WERI-Rb-1 (cell line): Measurements from ENCODE around the gene SLC35A4.
"Not testable (repeated sequence)": the region's sequence is repeated elsewhere in the genome, so short reads cannot be mapped to it uniquely, and the experiment has no call there.

ENCODE experiments used
- DNase-seq: peaks from one replicate; pipeline ENCODE4 v3.0.0-alpha.2; 2020
- H3K27ac ChIP-seq: fragments of 250-450 bp; sonication (Bioruptor Pico); 2 replicates; pipeline ENCODE4 v1.5.1; 2020; ENCODE audit warnings: mild to moderate bottlenecking, moderate library complexity
- H3K27me3 ChIP-seq: fragments of 250-450 bp; sonication (Bioruptor Pico); 2 replicates; pipeline ENCODE4 v1.5.1; 2021; ENCODE audit warnings: mild to moderate bottlenecking, low read depth, moderate library complexity; ENCODE audit not compliant: insufficient read depth, severe bottlenecking
- H3K36me3 ChIP-seq: fragments of 250-450 bp; sonication (Bioruptor Pico); 2 replicates; pipeline ENCODE4 v1.5.1; 2020; ENCODE audit warnings: mild to moderate bottlenecking, moderate library complexity
- H3K4me3 ChIP-seq: 2 replicates; pipeline ENCODE4 v1.5.1; 2011; ENCODE audit warnings: low read depth, mild to moderate bottlenecking, control low read depth, low read length
- H3K9me3 ChIP-seq: fragments of 250-450 bp; sonication (Bioruptor Pico); 2 replicates; pipeline ENCODE4 v1.5.1; 2021; ENCODE audit warnings: mild to moderate bottlenecking, moderate library complexity; ENCODE audit not compliant: severe bottlenecking
- CTCF ChIP-seq: IDR thresholded peaks from 2 replicates; pipeline ENCODE4 v1.5.1; 2011; ENCODE audit warnings: low read depth, mild to moderate bottlenecking, control low read depth, inconsistent platforms, low read length

Gene SLC35A4

GRCh38 chr5:140576776-140577201 is 12.2 kb downstream of the SLC35A4 start:
- no peak for DNase-seq

GRCh38 chr5:140579188-140579747 is 14.6 kb downstream of the SLC35A4 start:
- not testable (repeated sequence) for DNase-seq, H3K36me3 ChIP-seq, H3K27ac ChIP-seq, H3K27me3 ChIP-seq, H3K9me3 ChIP-seq, H3K4me3 ChIP-seq

More at GRCh38 chr5:140576776-140577201, 12.2 kb downstream of the SLC35A4 start:
- no peak for TF ChIP-seq CTCF
- Histone ChIP-seq H3K27ac (no peak overlapping the region), H3K27me3 (no peaks in the 10 kb centered on the region), H3K4me3 (no peak overlapping the region), H3K36me3 (no peaks in the 10 kb centered on the region), H3K9me3 (no peaks in the 10 kb centered on the region)

GRCh38 chr5:140587495-140587894 is 22.9 kb downstream of the SLC35A4 start:
- no peaks in the 10 kb centered on the region for H3K36me3 ChIP-seq
- H3K4me3 ChIP-seq, result no peak overlapping the region
- no peak for DNase-seq
- H3K27ac ChIP-seq, result no peak overlapping the region
- no peak for TF ChIP-seq CTCF
- no peaks in the 10 kb centered on the region for H3K27me3 ChIP-seq
- peaks cover 6% of the 10 kb centered on the region for H3K9me3 ChIP-seq

GRCh38 chr5:140588311-140589070 is 23.9 kb downstream of the SLC35A4 start:
- Histone ChIP-seq H3K27me3 (no peaks in the 10 kb centered on the region), H3K36me3 (no peaks in the 10 kb centered on the region), H3K9me3 (peaks cover 6% of the 10 kb centered on the region), H3K4me3 (no peak overlapping the region), H3K27ac (no peak overlapping the region)
- TF ChIP-seq CTCF, result no peak
- DNase-seq, result no peak

GRCh38 chr5:140590861-140591260 is 26.2 kb downstream of the SLC35A4 start:
- TF ChIP-seq CTCF, result no peak
- H3K36me3 ChIP-seq, result no peaks in the 10 kb centered on the region
- H3K9me3 ChIP-seq, result no peaks in the 10 kb centered on the region
- no peaks in the 10 kb centered on the region for H3K27me3 ChIP-seq
- DNase-seq, result no peak
- H3K27ac ChIP-seq, result no peak overlapping the region
- no peak overlapping the region for H3K4me3 ChIP-seq

- DNase-seq, result no peak
- Histone ChIP-seq H3K4me3 (no peak overlapping the region), H3K36me3 (no peaks in the 10 kb centered on the region), H3K27ac (no peak overlapping the region), H3K9me3 (no peaks in the 10 kb centered on the region), H3K27me3 (no peaks in the 10 kb centered on the region)
- TF ChIP-seq CTCF, result no peak
These were observed 27.2 kb downstream of the SLC35A4 start for GRCh38 chr5:140591747-140592372.

GRCh38 chr5:140593070-140593469 is 28.4 kb downstream of the SLC35A4 start:
- not testable (repeated sequence) for H3K4me3 ChIP-seq, H3K27ac ChIP-seq, H3K9me3 ChIP-seq, DNase-seq, H3K36me3 ChIP-seq, H3K27me3 ChIP-seq
